AG04450 (cell line): ENCODE results near the gene LCN12. TPM values are rescaled to one million over a fixed set of nuclear protein-coding genes. Genes with fewer than 3 reads are reported as not detected.

Experiments
- CTCF ChIA-PET: fragments of 300-600, 350-600 bp; formaldehyde crosslinking; extraction: SDS; loops from one replicate; lab custom pipeline; 2022; ENCODE audit warnings: antibody characterized with exemption, inconsistent platforms; lab: Charles Lee
- POLR2A ChIA-PET: fragments of 350-600 bp; formaldehyde crosslinking; extraction: SDS; loops from one replicate; lab custom pipeline; 2021; ENCODE audit warnings: antibody characterized with exemption, inconsistent platforms; lab: Yijun Ruan, JAX
- DNase-seq: peaks from one replicate; pipeline ENCODE4 v3.0.0-alpha.2; 2011; ENCODE audit warnings: low read depth, low spot score
- H3K27ac ChIP-seq: one replicate; pipeline ENCODE4 v1.5.1; 2012; ENCODE audit warnings: low read depth, low read length, control low read depth
- H3K27me3 ChIP-seq: one replicate; pipeline ENCODE4 v1.6.0; 2012; ENCODE audit warnings: low read length; ENCODE audit not compliant: control insufficient read depth, insufficient read depth
- H3K4me3 ChIP-seq: 2 replicates; pipeline ENCODE4 v1.5.1; 2011; ENCODE audit warnings: mild to moderate bottlenecking, low read depth, low read length, control low read depth
- H3K9me3 ChIP-seq: 2 replicates; pipeline ENCODE4 v1.5.1; 2012; ENCODE audit warnings: low read length; ENCODE audit not compliant: control insufficient read depth, insufficient read depth
- polyA plus RNA-seq: library from polyadenylated mRNA; depleted of rRNA; stranded (reverse); fragments of >200 nt; gene quantifications from 2 replicates; pipeline ENCODE4 v1.2.3, GENCODE V29; 2011
- TF ChIP-seq, protein P1 (sequence below): IDR thresholded peaks from 2 replicates; pipeline ENCODE4 v1.5.1; 2011; ENCODE audit warnings: low read depth, low read length, control low read depth, inconsistent platforms

Gene LCN12
- polyA plus RNA-seq, 1 experiment, result not detected

DNA sequence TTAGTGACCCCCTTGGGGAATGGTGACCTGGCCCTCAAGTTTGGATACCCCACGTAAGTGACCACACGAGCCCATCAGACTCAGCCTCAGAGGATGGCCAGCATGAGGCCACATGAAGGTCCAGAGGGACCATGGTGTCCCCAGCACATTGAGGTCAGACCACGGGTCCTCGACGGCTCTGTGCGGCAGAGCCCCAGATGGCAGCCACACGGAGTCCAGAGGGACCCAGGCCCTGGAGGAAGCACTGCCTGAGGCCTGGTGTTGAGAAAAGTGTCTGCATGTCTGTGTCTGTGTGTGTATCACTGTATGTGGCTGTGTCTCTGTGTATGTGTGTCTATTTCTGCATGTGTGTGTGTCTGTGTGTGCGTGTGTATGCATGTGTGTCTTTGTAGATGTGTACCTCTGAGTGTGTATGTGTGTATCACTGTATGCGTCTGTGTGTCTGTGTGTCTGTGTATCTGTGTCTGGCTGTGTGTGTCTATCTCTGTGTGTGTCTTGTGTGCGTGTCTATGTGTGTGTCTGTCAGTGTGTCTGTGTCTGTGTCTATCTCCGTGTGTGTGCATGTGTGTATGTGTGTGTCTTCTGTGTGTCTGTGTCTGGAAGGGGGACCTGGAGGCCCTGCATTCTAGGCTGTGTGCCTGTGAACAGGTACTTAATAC, 31.7 kb downstream of the LCN12 start:
- H3K9me3 ChIP-seq, result no peaks in the 10 kb centered on the region; the same call in 1 of the 2 replicates
- no peak overlapping the region for H3K4me3 ChIP-seq
- POLR2A ChIA-PET, result no interaction called here
- no peak overlapping the region for H3K27ac ChIP-seq
- CTCF ChIA-PET, result no interaction called here
- TF ChIP-seq, protein P1, sequence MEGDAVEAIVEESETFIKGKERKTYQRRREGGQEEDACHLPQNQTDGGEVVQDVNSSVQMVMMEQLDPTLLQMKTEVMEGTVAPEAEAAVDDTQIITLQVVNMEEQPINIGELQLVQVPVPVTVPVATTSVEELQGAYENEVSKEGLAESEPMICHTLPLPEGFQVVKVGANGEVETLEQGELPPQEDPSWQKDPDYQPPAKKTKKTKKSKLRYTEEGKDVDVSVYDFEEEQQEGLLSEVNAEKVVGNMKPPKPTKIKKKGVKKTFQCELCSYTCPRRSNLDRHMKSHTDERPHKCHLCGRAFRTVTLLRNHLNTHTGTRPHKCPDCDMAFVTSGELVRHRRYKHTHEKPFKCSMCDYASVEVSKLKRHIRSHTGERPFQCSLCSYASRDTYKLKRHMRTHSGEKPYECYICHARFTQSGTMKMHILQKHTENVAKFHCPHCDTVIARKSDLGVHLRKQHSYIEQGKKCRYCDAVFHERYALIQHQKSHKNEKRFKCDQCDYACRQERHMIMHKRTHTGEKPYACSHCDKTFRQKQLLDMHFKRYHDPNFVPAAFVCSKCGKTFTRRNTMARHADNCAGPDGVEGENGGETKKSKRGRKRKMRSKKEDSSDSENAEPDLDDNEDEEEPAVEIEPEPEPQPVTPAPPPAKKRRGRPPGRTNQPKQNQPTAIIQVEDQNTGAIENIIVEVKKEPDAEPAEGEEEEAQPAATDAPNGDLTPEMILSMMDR, result no peak
- H3K27me3 ChIP-seq, result peaks cover 38% of the 10 kb centered on the region
- DNase-seq, result no peak

- peaks cover 42% of the 10 kb centered on the region for H3K27me3 ChIP-seq
- no peak for DNase-seq
- TF ChIP-seq, protein P1, result no peak
- H3K27ac ChIP-seq, result no peak overlapping the region
- H3K4me3 ChIP-seq, result no peak overlapping the region
- no peaks in the 10 kb centered on the region; the same call in 1 of the 2 replicates for H3K9me3 ChIP-seq
- POLR2A ChIA-PET, result interaction anchor here (0.6 kb wide), 1 partner anchor 142 kb away, joined by 3 read pairs; the partner anchor contains the start of gene AJM1
- CTCF ChIA-PET, result interaction anchor here (0.5 kb wide), 1 partner anchor 101 kb away, joined by 3 read pairs; no protein-coding TSS in a partner anchor
These were observed 32.5 kb downstream of the LCN12 start for GRCh38 chr9:136984464-136985026.

GRCh38 chr9:136985027-136985602, 33.0 kb downstream of the LCN12 start:
- TF ChIP-seq, protein P1, result no peak
- H3K27me3 ChIP-seq, result peaks cover 43% of the 10 kb centered on the region
- ChIA-PET POLR2A (interaction anchor here (0.6 kb wide), 1 partner anchor 143 kb away, joined by 3 read pairs; the partner anchor contains the start of gene AJM1), CTCF (interaction anchor here (0.5 kb wide), 1 partner anchor 101 kb away, joined by 3 read pairs; no protein-coding TSS in a partner anchor)
- H3K27ac ChIP-seq, result no peak overlapping the region
- peaks cover under 1% of the 10 kb centered on the region for H3K9me3 ChIP-seq
- H3K4me3 ChIP-seq, result no peak overlapping the region
- no peak for DNase-seq

DNA sequence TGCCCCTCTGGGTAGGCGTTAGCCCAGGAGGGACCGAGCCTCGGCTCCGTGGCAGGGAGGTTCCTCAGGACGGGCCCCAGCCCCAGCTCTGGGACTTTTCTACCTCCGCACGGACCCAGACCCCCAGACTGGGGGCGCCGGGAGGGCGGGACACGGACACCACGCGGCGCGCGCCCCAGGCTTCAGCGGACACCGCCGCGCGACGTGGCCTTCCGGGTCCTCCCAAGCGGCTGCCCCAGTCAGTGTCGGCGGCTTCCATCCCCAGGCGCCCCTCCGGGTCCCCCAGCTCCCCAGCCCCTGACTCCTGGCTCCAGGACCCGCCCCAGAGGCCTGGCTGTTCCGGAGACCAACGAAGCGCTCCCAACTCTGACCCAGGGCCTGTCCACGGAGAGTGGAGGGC, 33.8 kb downstream of the LCN12 start:
- CTCF ChIA-PET, result no interaction called here
- TF ChIP-seq, protein P1, result no peak
- H3K27ac ChIP-seq, result no peak overlapping the region
- DNase-seq, result no peak
- H3K4me3 ChIP-seq, result no peak overlapping the region
- POLR2A ChIA-PET, result no interaction called here
- peaks cover 43% of the 10 kb centered on the region for H3K27me3 ChIP-seq
- peaks cover 7% of the 10 kb centered on the region for H3K9me3 ChIP-seq
